HG02642 (cell line): ENCODE results near the gene PCNX3.
"Not testable (repeated sequence)": the region's sequence is repeated elsewhere in the genome, so short reads cannot be mapped to it uniquely, and the experiment has no call there.

Source experiments
- ATAC-seq: cut with Tn5 transposase; IDR thresholded peaks from one replicate; pipeline ENCODE4 v1.9.1; 2021; ENCODE audit warnings: mild to moderate bottlenecking; ENCODE audit not compliant: unreplicated experiment, poor library complexity

PCNX3 gene

GRCh38 chr11:65680192-65680743 lies 64.7 kb downstream of the PCNX3 start:
- ATAC-seq, result no peak

DNA sequence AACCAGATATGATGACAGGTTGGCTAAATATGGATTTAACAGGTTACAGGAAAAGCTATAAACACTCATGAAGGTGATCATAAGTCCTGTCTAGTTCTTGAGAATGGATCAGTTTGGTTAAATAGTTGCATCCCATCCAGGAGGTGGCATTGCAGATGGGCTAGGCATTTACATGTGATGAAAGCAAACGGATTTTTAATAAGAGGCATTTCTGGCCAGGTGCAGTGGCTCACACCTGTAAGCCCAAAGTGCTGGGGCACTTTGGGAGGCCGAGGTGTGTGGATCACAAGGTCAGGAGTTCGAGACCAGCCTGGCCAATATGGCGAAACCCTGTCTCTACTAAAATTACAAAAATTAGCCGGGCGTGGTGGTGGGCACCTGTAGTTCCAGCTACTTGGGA lies 67.9 kb downstream of the PCNX3 start:
- not testable (repeated sequence) for ATAC-seq

- no peak for ATAC-seq
Observed at GRCh38 chr11:65685981-65686380, 70.4 kb downstream of the PCNX3 start.
